SH-SY5Y (cell line): ENCODE results near the gene IMMP1L.

Experiments
- GATA2 ChIP-seq: IDR thresholded peaks from 2 replicates; pipeline ENCODE4 v1.6.1; 2011; ENCODE audit warnings: mild to moderate bottlenecking, low read depth, low read length
- GATA3 ChIP-seq: IDR thresholded peaks from 2 replicates; pipeline ENCODE4 v1.6.1; 2011; ENCODE audit warnings: low read depth, mild to moderate bottlenecking, low read length, moderate library complexity

DNA sequence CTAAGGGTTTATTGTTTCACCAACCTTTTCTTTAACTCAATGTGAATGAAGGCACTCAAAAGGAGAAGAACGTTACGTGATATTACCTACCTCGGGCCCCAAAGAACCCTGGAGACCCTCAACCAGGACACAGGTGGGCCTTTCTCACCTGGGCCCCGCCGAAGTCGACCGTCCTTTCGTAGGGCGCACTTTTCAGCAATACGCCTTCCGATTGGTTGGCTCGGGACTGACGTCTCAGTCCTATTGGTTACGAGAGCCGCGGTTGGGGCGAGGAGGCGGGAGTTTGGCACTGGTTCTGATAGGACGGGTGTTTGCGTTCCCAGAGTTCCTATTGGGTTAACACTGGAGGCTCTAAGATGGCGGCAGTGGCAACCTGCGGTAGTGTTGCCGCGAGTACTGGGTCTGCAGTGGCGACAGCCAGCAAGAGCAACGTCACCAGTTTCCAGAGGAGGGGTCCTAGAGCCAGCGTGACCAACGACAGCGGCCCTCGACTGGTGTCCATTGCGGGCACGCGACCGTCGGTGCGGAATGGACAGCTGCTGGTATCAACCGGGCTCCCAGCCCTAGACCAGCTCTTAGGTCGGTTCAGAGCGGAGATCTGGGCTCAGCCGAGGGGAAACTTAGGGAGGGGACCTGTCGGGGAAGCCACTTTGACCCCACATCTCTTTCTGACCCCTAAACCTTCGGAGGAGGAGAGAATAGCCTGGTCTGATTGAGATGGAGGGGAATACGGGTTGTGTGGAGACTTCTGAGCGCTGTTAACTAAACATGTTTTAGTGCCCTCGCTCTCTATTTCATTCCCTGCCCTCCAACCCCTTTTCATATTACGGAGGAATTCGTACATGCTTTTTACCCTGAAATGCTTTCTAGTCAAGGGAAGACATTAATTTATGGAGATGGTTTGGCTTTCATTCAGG, at the start of gene IMMP1L, which contains the start of gene ELP4:
- TF ChIP-seq GATA3 (no peak), GATA2 (no peak)
